ENCODE results near the gene ZSWIM8.

DNA sequence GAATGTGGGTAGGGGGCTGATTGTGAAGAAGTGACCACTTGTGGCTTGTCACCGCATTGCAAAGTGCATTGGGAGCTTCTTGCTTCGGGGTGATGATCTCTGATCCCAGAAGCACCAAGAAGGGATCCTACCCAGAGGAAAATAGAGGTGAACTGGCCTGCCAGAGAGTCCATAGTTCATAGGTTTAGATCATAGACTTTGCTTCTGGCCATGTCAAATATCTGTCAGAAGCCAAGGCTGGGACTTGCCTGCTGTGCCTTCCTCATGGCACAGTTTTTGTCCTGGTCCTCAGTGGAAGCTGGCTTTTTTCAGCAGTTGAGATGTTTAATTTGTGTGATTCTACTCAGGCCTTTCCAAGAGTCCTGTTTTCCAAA lies 1.1 kb downstream of the ZSWIM8 start:
- TF ChIP-seq, protein P1, sequence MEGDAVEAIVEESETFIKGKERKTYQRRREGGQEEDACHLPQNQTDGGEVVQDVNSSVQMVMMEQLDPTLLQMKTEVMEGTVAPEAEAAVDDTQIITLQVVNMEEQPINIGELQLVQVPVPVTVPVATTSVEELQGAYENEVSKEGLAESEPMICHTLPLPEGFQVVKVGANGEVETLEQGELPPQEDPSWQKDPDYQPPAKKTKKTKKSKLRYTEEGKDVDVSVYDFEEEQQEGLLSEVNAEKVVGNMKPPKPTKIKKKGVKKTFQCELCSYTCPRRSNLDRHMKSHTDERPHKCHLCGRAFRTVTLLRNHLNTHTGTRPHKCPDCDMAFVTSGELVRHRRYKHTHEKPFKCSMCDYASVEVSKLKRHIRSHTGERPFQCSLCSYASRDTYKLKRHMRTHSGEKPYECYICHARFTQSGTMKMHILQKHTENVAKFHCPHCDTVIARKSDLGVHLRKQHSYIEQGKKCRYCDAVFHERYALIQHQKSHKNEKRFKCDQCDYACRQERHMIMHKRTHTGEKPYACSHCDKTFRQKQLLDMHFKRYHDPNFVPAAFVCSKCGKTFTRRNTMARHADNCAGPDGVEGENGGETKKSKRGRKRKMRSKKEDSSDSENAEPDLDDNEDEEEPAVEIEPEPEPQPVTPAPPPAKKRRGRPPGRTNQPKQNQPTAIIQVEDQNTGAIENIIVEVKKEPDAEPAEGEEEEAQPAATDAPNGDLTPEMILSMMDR (optimal IDR thresholded peaks at IDR 0.05 in 1 of 3, IDR thresholded peaks at IDR 0.05 in 1 of 3, conservative IDR thresholded peaks at IDR 0.05 in 1 of 3; ENCODE audit: extremely low read depth in 1 of 3, insufficient read depth in 2 of 3, low read length in 3 of 3): no peak
- TF ChIP-seq EZH2 (IDR thresholded peaks at IDR 0.05; ENCODE audit: low read length): no peak
